Body of pancreas (tissue), 4 donors: Measurements from ENCODE around the gene UBQLN3. TPM values are rescaled to one million over a fixed set of nuclear protein-coding genes. Genes with fewer than 3 reads are reported as not detected.

Source experiments
- ATAC-seq: fragments of 150-250 bp; one replicate; pipeline ENCODE4 v1.9.1; 2016
- DNase-seq, 4 donors: peaks; one replicate each; pipeline ENCODE4 v3.0.0-alpha.2; 2019
- H3K27ac ChIP-seq, 4 donors: fragments of 200-600 bp; sonication (generic); 1 replicate in 3 of 4; 2 replicates in 1 of 4; pipeline versions ENCODE4 v1.5.1 to v1.6.1; 2016 to 2019; ENCODE audit warnings: mild to moderate bottlenecking in 1 of 4, mixed read lengths in 1 of 4, moderate library complexity in 1 of 4
- H3K27me3 ChIP-seq, 2 donors: fragments of 200-600 bp; sonication (generic); one replicate each; pipeline ENCODE4 v1.6.0; 2016; ENCODE audit warnings: mild to moderate bottlenecking in 1 of 2
- H3K36me3 ChIP-seq, 2 donors: fragments of 200-600 bp; sonication (generic); replicated peaks in 1 of 2; 2 replicates each; pipeline ENCODE4 v1.5.1; 2016; ENCODE audit warnings: low read depth in 2 of 2; ENCODE audit not compliant: insufficient read depth in 1 of 2
- H3K4me1 ChIP-seq: fragments of 200-600 bp; sonication (generic); one replicate; pipeline ENCODE4 v1.6.0; 2016
- H3K4me3 ChIP-seq, 2 donors: fragments of 200-600 bp; sonication (generic); 1 replicate in 1 of 2; 2 replicates in 1 of 2; pipeline ENCODE4 v1.5.1; 2016 to 2019
- H3K9me3 ChIP-seq, 3 donors: fragments of 200-600 bp; sonication (generic); 1 replicate in 2 of 3; 2 replicates in 1 of 3; pipeline ENCODE4 v1.5.1; 2016
- CTCF ChIP-seq, 7 experiments: fragments of 450-650 bp in 4 of 7; fragments of 200-600 bp in 3 of 7; sonication (generic) in 3 of 7; IDR thresholded peaks; one replicate each; pipeline ENCODE4 v1.5.1; 2016 to 2019; ENCODE audit warnings: antibody characterized with exemption in 7 of 7
- POLR2A ChIP-seq, 3 donors: fragments of 450-650 bp; IDR thresholded peaks; one replicate each; pipeline ENCODE4 v1.6.1; 2016; ENCODE audit warnings: antibody characterized with exemption in 3 of 3, mild to moderate bottlenecking in 2 of 3
- WGBS, 2 donors: methylation state at CpG; one replicate each; pipeline ENCODE4 v1.1.5; 2017; 5-methylcytosine and 5-hydroxymethylcytosine counted together
- intact Hi-C: fragments of 100-400 bp; cut with DNase I; formaldehyde crosslinking; loops from one replicate; pipeline ENCODE4 v1.15.1; 2023
- total RNA-seq, 2 donors: library from RNA; depleted of rRNA; stranded (reverse); fragments of >200 nt; gene quantifications; one replicate each; pipeline ENCODE4 v1.1.0, GENCODE V29; 2016

Gene UBQLN3
- total RNA-seq, 2 donors from 2014 or later: 1.3 TPM; not detected in 1

- Histone ChIP-seq H3K27ac (no peak overlapping the region), H3K4me3 (no peak overlapping the region), H3K4me1 (no peaks in the 10 kb centered on the region), H3K36me3 (no peaks in the 10 kb centered on the region), H3K9me3 (no peaks in the 10 kb centered on the region), H3K27me3 (no peaks in the 10 kb centered on the region)
- TF ChIP-seq POLR2A (IDR thresholded peaks at IDR 0.05) (no peak), CTCF (IDR thresholded peaks at IDR 0.05) (no peak)
- DNase-seq: no peak
- 88 to 96% methylated on average over 2 of the region's 2 CpGs for WGBS, 2 donors
- ATAC-seq: no peak
- intact Hi-C loops: no loop called here
These were observed 12.6 kb upstream of the UBQLN3 start for GRCh38 chr11:5522308-5522707.

GRCh38 chr11:5521540-5521939, 11.8 kb upstream of the UBQLN3 start:
- TF ChIP-seq CTCF (IDR thresholded peaks at IDR 0.05): no peak
- TF ChIP-seq POLR2A (IDR thresholded peaks at IDR 0.05): no peak
- H3K4me1 ChIP-seq: no peaks in the 10 kb centered on the region
- no peaks in the 10 kb centered on the region for H3K27me3 ChIP-seq
- intact Hi-C loops: no loop called here
- H3K36me3 ChIP-seq: no peaks in the 10 kb centered on the region
- 89 to 91% methylated on average over 4 of the region's 4 CpGs for WGBS, 2 donors
- no peak overlapping the region for H3K27ac ChIP-seq
- H3K9me3 ChIP-seq: no peaks in the 10 kb centered on the region
- no peak for ATAC-seq
- no peak overlapping the region for H3K4me3 ChIP-seq
- DNase-seq: no peak

- Histone ChIP-seq H3K9me3 (no peaks in the 10 kb centered on the region), H3K4me1 (no peaks in the 10 kb centered on the region), H3K27me3 (no peaks in the 10 kb centered on the region), H3K4me3 (no peak within 1 kb of the TSS), H3K27ac (no peak within 1 kb of the TSS), H3K36me3 (no peaks in the 10 kb centered on the region)
- ATAC-seq (no peak), DNase-seq (no peak)
- intact Hi-C loops: no loop called here
- TF ChIP-seq CTCF (IDR thresholded peaks at IDR 0.05) (no peak), POLR2A (IDR thresholded peaks at IDR 0.05) (no peak)
- 88 to 91% methylated on average over 2 of the region's 2 CpGs for WGBS, 2 donors
These were observed 6.8 kb upstream of the UBQLN3 start, which contains the start of gene UBQLNL for GRCh38 chr11:5516599-5516998. Gene UBQLNL (minus strand): TSS chr11:5516699. CDS start chr11:5516441, 258 bp downstream.

DNA sequence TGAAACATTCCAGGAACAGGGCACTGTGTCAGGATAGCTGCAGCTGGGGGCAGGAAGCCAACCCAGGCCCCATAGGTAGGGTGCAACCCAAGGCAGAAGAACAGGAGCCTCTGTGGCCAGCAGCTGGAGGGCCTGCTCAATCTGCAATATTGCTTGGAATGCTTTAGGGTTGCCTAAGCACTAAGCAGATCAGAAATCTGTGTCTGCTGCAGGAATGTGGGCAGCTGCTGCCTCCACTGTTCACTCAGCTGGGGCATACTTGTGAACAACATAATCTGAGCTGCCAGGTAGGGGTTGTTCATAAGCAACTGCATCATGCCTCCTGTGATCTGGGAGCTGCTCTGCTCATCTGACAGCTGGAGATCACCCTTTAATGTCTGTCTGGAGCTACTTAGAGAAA, 5.1 kb upstream of the UBQLN3 start:
- H3K9me3 ChIP-seq: no peaks in the 10 kb centered on the region
- no peaks in the 10 kb centered on the region for H3K4me1 ChIP-seq
- no peaks in the 10 kb centered on the region for H3K27me3 ChIP-seq
- DNase-seq (no peak), ATAC-seq (no peak)
- intact Hi-C loops: no loop called here
- H3K27ac ChIP-seq: no peak overlapping the region
- no peaks in the 10 kb centered on the region for H3K36me3 ChIP-seq
- H3K4me3 ChIP-seq: no peak overlapping the region
- no peak for TF ChIP-seq POLR2A (IDR thresholded peaks at IDR 0.05)
- TF ChIP-seq CTCF (IDR thresholded peaks at IDR 0.05): no peak

GRCh38 chr11:5508605-5509004, 1.2 kb downstream of the UBQLN3 start:
- Histone ChIP-seq H3K9me3 (no peaks in the 10 kb centered on the region), H3K27ac (no peak overlapping the region), H3K4me1 (no peaks in the 10 kb centered on the region), H3K27me3 (no peaks in the 10 kb centered on the region), H3K36me3 (no peaks in the 10 kb centered on the region), H3K4me3 (no peak overlapping the region)
- ATAC-seq (no peak), DNase-seq (no peak)
- intact Hi-C loops: no loop called here
- TF ChIP-seq CTCF (IDR thresholded peaks at IDR 0.05): no peak
- TF ChIP-seq POLR2A (IDR thresholded peaks at IDR 0.05): no peak
- 86 to 94% methylated on average over 6 to 8 of the region's 8 CpGs for WGBS, 2 donors
